HepG2 (cell line): Measurements from ENCODE around the gene SLX9. TPM values are rescaled to one million over a fixed set of nuclear protein-coding genes. Genes with fewer than 3 reads are reported as not detected.

Experiments used
- AGO2 ChIP-seq: fragments of 200-400 bp; formaldehyde crosslinking; optimal IDR thresholded peaks from 2 replicates; pipeline ENCODE3; 2017; ENCODE audit warnings: mild to moderate bottlenecking, low read depth, low read length, moderate library complexity
- AKAP8 ChIP-seq: sonication (generic); formaldehyde crosslinking; IDR thresholded peaks from 2 replicates; pipeline ENCODE4 v1.5.1; 2020; ENCODE audit warnings: mild to moderate bottlenecking, missing genetic modification reagents
- MLLT10 ChIP-seq: sonication (generic); formaldehyde crosslinking; IDR thresholded peaks from 2 replicates; pipeline ENCODE4 v1.4.0; 2020; ENCODE audit warnings: missing genetic modification reagents
- TEAD2 ChIP-seq: sonication (generic); formaldehyde crosslinking; IDR thresholded peaks from 2 replicates; pipeline ENCODE4 v1.9.0; 2021; ENCODE audit warnings: missing genetic modification reagents
- ZNF12 ChIP-seq: sonication (generic); formaldehyde crosslinking; IDR thresholded peaks from 2 replicates; pipeline ENCODE4 v1.5.0; 2020; ENCODE audit warnings: missing genetic modification reagents
- ZNF225 ChIP-seq: sonication (generic); formaldehyde crosslinking; IDR thresholded peaks from 2 replicates; pipeline ENCODE4 v1.4.0; 2020; ENCODE audit warnings: mild to moderate bottlenecking, missing genetic modification reagents
- ZNF296 ChIP-seq: sonication (generic); formaldehyde crosslinking; conservative IDR thresholded peaks from 2 replicates; pipeline ENCODE4 v1.5.0; 2020; ENCODE audit warnings: mild to moderate bottlenecking, missing genetic modification reagents
- ZNF430 ChIP-seq: sonication (generic); formaldehyde crosslinking; IDR thresholded peaks from 2 replicates; pipeline ENCODE4 v1.9.0; 2021; ENCODE audit warnings: mild to moderate bottlenecking, missing genetic modification reagents
- ZNF460 ChIP-seq: sonication (generic); formaldehyde crosslinking; IDR thresholded peaks from 2 replicates; pipeline ENCODE4 v1.5.1; 2020; ENCODE audit warnings: missing genetic modification reagents, mild to moderate bottlenecking, borderline replicate concordance
- ZNF615 ChIP-seq: sonication (generic); formaldehyde crosslinking; IDR thresholded peaks from 2 replicates; pipeline ENCODE4 v1.5.0; 2020; ENCODE audit warnings: mild to moderate bottlenecking, missing genetic modification reagents, borderline replicate concordance
- ZNF674 ChIP-seq: sonication (generic); formaldehyde crosslinking; IDR thresholded peaks from 2 replicates; pipeline ENCODE4 v1.5.0; 2020; ENCODE audit warnings: low read depth, mild to moderate bottlenecking, missing genetic modification reagents
- ZNF749 ChIP-seq: sonication (generic); formaldehyde crosslinking; IDR thresholded peaks from 2 replicates; pipeline ENCODE4 v1.8.0; 2022; ENCODE audit warnings: mild to moderate bottlenecking, missing genetic modification reagents, moderate library complexity, borderline replicate concordance
- ZNF773 ChIP-seq: sonication (generic); formaldehyde crosslinking; IDR thresholded peaks from 2 replicates; pipeline ENCODE4 v1.4.0; 2020; ENCODE audit warnings: missing genetic modification reagents, borderline replicate concordance
- ZNF776 ChIP-seq: sonication (generic); formaldehyde crosslinking; IDR thresholded peaks from 2 replicates; pipeline ENCODE4 v1.4.0; 2020; ENCODE audit warnings: mild to moderate bottlenecking, missing genetic modification reagents
- polyA plus RNA-seq, 8 experiments: library from polyadenylated mRNA; depleted of rRNA in 3 of 8; stranded (reverse) in 7 of 8; unstranded in 1 of 8; fragments of >200 nt; fragmentation: Illumina TruSeq in 4 of 8; extraction: Trizol in 4 of 8; gene quantifications; 2 replicates each; pipeline versions ENCODE4 v1.2.1 to v1.2.3, GENCODE V29; 2011 to 2016; ENCODE audit warnings: low read depth in 4 of 8, missing spikeins in 1 of 8, mixed read lengths in 1 of 8; ENCODE audit not compliant: insufficient read depth in 1 of 8
- total RNA-seq, 5 experiments: library from RNA; depleted of rRNA; stranded (reverse); fragments of >200 nt; fragmentation: Illumina TruSeq; extraction: Trizol; gene quantifications; 2 replicates each; pipeline ENCODE4 v1.2.3, GENCODE V29; 2016; ENCODE audit warnings: low read depth in 1 of 5
- TF ChIP-seq, protein P1 (sequence below): sonication (generic); formaldehyde crosslinking; conservative IDR thresholded peaks from 2 replicates; pipeline ENCODE4 v1.4.0; 2020; ENCODE audit warnings: missing genetic modification reagents
- TF ChIP-seq, protein P2 (sequence below): sonication (generic); formaldehyde crosslinking; IDR thresholded peaks from 2 replicates; pipeline ENCODE4 v1.8.1; 2023; ENCODE audit warnings: mild to moderate bottlenecking, inconsistent platforms, moderate library complexity, missing genetic modification reagents, borderline replicate concordance
- TF ChIP-seq, protein P3 (sequence below): sonication (generic); formaldehyde crosslinking; IDR thresholded peaks from 2 replicates; pipeline ENCODE4 v1.8.0; 2022; ENCODE audit warnings: mild to moderate bottlenecking, missing genetic modification reagents, borderline replicate concordance
- TF ChIP-seq, protein P4 (sequence below): IDR thresholded peaks from 2 replicates; pipeline ENCODE4 v1.6.1; 2016; ENCODE audit warnings: missing compliant biosample characterization, missing genetic modification reagents, borderline replicate concordance
- TF ChIP-seq, protein P5 (sequence below): IDR thresholded peaks from 2 replicates; pipeline ENCODE4 v1.6.1; 2016; ENCODE audit warnings: control low read depth

Gene SLX9
- total and polyA plus RNA-seq, 2 of the 13 experiments (the other 11 are each of a cell fraction or from before 2014, with no cell fraction given) = 21.0 to 47.1 TPM

DNA sequence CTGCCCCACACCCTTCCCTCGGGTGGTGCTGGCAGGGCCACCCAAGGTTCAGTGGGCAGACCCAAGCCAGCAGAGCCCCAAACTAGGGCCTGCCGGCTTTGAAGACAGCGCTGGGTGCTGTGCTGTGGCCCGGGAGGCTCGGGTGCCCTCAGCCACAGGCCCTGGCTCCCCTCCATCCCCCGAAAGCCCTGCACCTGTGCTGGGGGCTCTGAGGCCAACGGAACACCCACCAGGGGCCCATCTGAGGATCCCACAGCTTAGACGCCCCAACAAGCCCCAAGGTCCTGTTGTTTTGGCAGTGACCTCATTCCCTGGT lies 27.7 kb upstream of the SLX9 start (continued):
- TF ChIP-seq, protein P1, sequence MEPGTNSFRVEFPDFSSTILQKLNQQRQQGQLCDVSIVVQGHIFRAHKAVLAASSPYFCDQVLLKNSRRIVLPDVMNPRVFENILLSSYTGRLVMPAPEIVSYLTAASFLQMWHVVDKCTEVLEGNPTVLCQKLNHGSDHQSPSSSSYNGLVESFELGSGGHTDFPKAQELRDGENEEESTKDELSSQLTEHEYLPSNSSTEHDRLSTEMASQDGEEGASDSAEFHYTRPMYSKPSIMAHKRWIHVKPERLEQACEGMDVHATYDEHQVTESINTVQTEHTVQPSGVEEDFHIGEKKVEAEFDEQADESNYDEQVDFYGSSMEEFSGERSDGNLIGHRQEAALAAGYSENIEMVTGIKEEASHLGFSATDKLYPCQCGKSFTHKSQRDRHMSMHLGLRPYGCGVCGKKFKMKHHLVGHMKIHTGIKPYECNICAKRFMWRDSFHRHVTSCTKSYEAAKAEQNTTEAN (CRISPR knock-in tag) = 0 out of 2 replicates have a peak, but pooled peaks have one; percentile 1
- TF ChIP-seq, protein P2, sequence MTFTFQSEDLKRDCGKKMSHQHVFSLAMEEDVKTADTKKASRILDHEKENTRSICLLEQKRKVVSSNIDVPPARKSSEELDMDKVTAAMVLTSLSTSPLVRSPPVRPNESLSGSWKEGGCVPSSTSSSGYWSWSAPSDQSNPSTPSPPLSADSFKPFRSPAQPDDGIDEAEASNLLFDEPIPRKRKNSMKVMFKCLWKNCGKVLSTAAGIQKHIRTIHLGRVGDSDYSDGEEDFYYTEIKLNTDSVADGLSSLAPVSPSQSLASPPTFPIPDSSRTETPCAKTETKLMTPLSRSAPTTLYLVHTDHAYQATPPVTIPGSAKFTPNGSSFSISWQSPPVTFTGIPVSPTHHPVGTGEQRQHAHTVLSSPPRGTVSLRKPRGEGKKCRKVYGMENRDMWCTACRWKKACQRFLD (CRISPR knock-in tag) = no peak
- TF ChIP-seq ZNF674 (no peak), ZNF773 (CRISPR knock-in tag) (no peak), AKAP8 (CRISPR knock-in tag) (no peak), AGO2 (peak; percentile 22), MLLT10 (no peak), ZNF749 (CRISPR knock-in tag) (no peak), ZNF430 (CRISPR knock-in tag) (no peak; the same call in 1 of the 2 replicates), ZNF12 (CRISPR knock-in tag) (no peak), ZNF460 (CRISPR knock-in tag) (no peak), ZNF296 (CRISPR knock-in tag) (no peak), ZNF776 (CRISPR knock-in tag) (no peak), TEAD2 (no peak), ZNF615 (no peak), ZNF225 (CRISPR knock-in tag) (peak; percentile 4; the same call in 1 of the 2 replicates)
- TF ChIP-seq, protein P3, sequence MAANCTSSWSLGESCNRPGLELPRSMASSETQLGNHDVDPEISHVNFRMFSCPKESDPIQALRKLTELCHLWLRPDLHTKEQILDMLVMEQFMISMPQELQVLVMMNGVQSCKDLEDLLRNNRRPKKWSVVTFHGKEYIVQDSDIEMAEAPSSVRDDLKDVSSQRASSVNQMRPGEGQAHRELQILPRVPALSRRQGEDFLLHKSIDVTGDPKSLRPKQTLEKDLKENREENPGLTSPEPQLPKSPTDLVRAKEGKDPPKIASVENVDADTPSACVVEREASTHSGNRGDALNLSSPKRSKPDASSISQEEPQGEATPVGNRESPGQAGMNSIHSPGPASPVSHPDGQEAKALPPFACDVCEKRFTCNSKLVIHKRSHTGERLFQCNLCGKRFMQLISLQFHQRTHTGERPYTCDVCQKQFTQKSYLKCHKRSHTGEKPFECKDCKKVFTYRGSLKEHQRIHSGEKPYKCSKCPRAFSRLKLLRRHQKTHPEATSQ (CRISPR knock-in tag) = no peak
- TF ChIP-seq, protein P4, sequence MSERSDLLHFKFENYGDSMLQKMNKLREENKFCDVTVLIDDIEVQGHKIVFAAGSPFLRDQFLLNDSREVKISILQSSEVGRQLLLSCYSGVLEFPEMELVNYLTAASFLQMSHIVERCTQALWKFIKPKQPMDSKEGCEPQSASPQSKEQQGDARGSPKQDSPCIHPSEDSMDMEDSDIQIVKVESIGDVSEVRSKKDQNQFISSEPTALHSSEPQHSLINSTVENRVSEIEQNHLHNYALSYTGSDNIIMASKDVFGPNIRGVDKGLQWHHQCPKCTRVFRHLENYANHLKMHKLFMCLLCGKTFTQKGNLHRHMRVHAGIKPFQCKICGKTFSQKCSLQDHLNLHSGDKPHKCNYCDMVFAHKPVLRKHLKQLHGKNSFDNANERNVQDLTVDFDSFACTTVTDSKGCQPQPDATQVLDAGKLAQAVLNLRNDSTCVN (CRISPR knock-in tag) = no peak
- TF ChIP-seq, protein P5, sequence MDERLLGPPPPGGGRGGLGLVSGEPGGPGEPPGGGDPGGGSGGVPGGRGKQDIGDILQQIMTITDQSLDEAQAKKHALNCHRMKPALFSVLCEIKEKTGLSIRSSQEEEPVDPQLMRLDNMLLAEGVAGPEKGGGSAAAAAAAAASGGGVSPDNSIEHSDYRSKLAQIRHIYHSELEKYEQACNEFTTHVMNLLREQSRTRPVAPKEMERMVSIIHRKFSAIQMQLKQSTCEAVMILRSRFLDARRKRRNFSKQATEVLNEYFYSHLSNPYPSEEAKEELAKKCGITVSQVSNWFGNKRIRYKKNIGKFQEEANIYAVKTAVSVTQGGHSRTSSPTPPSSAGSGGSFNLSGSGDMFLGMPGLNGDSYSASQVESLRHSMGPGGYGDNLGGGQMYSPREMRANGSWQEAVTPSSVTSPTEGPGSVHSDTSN (CRISPR knock-in tag) = no peak
